Smooth muscle cell (in vitro differentiated cells): ENCODE measurements around the gene SUPT3H. TPM values are rescaled to one million over a fixed set of nuclear protein-coding genes. Genes with fewer than 3 reads are reported as not detected.

Source experiments
- DNase-seq: peaks from one replicate; lab custom pipeline; 2025; ENCODE audit not compliant: unreplicated experiment; lab: John Stamatoyannopoulos, UW
- H2AFZ ChIP-seq: fragments of 200-600 bp; sonication (generic); 2 replicates; pipeline ENCODE4 v1.6.0; 2016; ENCODE audit warnings: antibody characterized with exemption, low read depth, mild to moderate bottlenecking
- H3F3A ChIP-seq: fragments of 200-600 bp; sonication (generic); 2 replicates; pipeline ENCODE4 v1.6.0; 2017; ENCODE audit warnings: antibody characterized with exemption, low read depth
- H3K27ac ChIP-seq: fragments of 200-600 bp; sonication (generic); 2 replicates; pipeline ENCODE4 v1.5.1; 2016; ENCODE audit warnings: low read depth, mild to moderate bottlenecking
- H3K27me3 ChIP-seq: fragments of 200-600 bp; sonication (generic); 2 replicates; pipeline ENCODE4 v1.6.1; 2016; ENCODE audit warnings: low read depth, mild to moderate bottlenecking
- H3K36me3 ChIP-seq: fragments of 200-600 bp; sonication (generic); 2 replicates; pipeline ENCODE4 v1.5.1; 2016; ENCODE audit warnings: low read depth
- H3K4me1 ChIP-seq: fragments of 200-600 bp; sonication (generic); 2 replicates; pipeline ENCODE4 v1.5.1; 2016; ENCODE audit warnings: low read depth
- H3K4me2 ChIP-seq: fragments of 200-600 bp; sonication (generic); 2 replicates; pipeline ENCODE4 v1.6.0; 2016; ENCODE audit warnings: mild to moderate bottlenecking
- H3K4me3 ChIP-seq: fragments of 200-600 bp; sonication (generic); 2 replicates; pipeline ENCODE4 v1.5.1; 2016; ENCODE audit warnings: mild to moderate bottlenecking
- H3K79me2 ChIP-seq: fragments of 200-600 bp; sonication (generic); 2 replicates; pipeline ENCODE4 v1.6.0; 2016; ENCODE audit warnings: low read depth, mild to moderate bottlenecking
- H3K9ac ChIP-seq: fragments of 200-600 bp; sonication (generic); 2 replicates; pipeline ENCODE4 v1.6.0; 2016; ENCODE audit warnings: low read depth
- H3K9me3 ChIP-seq: fragments of 200-600 bp; sonication (generic); replicated peaks from 2 replicates; pipeline ENCODE4 v1.5.1; 2016; ENCODE audit warnings: low read depth
- H4K20me1 ChIP-seq: fragments of 200-600 bp; sonication (generic); 2 replicates; pipeline ENCODE4 v1.6.0; 2016; ENCODE audit warnings: low read depth
- WGBS: methylation state at CpG from one replicate; pipeline ENCODE4 v1.1.7; 2016; ENCODE audit warnings: low lambda C conversion rate; 5-methylcytosine and 5-hydroxymethylcytosine counted together
- polyA plus RNA-seq: library from polyadenylated mRNA; unstranded; fragments of >200 nt; fragmentation: Nextera tagmentation; extraction: Ambion mirVana; gene quantifications from 2 replicates; pipeline ENCODE4 v1.2.1, GENCODE V29; 2016
- total RNA-seq: library from RNA; depleted of rRNA; stranded (reverse); fragments of >200 nt; gene quantifications from 2 replicates; pipeline ENCODE4 v1.2.3, GENCODE V29; 2014
- TF ChIP-seq, protein P1 (sequence below): fragments of 200-600 bp; sonication (generic); IDR thresholded peaks from 2 replicates; pipeline ENCODE4 v1.5.1; 2017; ENCODE audit warnings: borderline replicate concordance, mild to moderate bottlenecking, antibody characterized with exemption; ENCODE audit not compliant: insufficient read depth, poor library complexity, severe bottlenecking

The SUPT3H gene
- total and polyA plus RNA-seq, 2 experiments from 2014 or later = 19.4 to 22.9 TPM

- H3K36me3 ChIP-seq = no peaks in the 10 kb centered on the region
- no peak overlapping the region for H3K4me3 ChIP-seq
- H3F3A ChIP-seq = no peaks in the 10 kb centered on the region
- no peak overlapping the region for H3K4me2 ChIP-seq
- no peaks in the 10 kb centered on the region for H3K9me3 ChIP-seq
- H3K79me2 ChIP-seq = no peaks in the 10 kb centered on the region
- H3K4me1 ChIP-seq = no peaks in the 10 kb centered on the region
- no peak overlapping the region for H2AFZ ChIP-seq
- H3K9ac ChIP-seq = no peak overlapping the region
- TF ChIP-seq, protein P1, sequence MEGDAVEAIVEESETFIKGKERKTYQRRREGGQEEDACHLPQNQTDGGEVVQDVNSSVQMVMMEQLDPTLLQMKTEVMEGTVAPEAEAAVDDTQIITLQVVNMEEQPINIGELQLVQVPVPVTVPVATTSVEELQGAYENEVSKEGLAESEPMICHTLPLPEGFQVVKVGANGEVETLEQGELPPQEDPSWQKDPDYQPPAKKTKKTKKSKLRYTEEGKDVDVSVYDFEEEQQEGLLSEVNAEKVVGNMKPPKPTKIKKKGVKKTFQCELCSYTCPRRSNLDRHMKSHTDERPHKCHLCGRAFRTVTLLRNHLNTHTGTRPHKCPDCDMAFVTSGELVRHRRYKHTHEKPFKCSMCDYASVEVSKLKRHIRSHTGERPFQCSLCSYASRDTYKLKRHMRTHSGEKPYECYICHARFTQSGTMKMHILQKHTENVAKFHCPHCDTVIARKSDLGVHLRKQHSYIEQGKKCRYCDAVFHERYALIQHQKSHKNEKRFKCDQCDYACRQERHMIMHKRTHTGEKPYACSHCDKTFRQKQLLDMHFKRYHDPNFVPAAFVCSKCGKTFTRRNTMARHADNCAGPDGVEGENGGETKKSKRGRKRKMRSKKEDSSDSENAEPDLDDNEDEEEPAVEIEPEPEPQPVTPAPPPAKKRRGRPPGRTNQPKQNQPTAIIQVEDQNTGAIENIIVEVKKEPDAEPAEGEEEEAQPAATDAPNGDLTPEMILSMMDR = no peak
- WGBS = 96% methylated on average over 1 of the region's 1 CpG
- H4K20me1 ChIP-seq = no peaks in the 10 kb centered on the region
- no peak overlapping the region for H3K27ac ChIP-seq
- no peak for DNase-seq
- H3K27me3 ChIP-seq = no peaks in the 10 kb centered on the region
Observed at GRCh38 chr6:45275358-45275757, 102.4 kb downstream of the SUPT3H start.

DNA sequence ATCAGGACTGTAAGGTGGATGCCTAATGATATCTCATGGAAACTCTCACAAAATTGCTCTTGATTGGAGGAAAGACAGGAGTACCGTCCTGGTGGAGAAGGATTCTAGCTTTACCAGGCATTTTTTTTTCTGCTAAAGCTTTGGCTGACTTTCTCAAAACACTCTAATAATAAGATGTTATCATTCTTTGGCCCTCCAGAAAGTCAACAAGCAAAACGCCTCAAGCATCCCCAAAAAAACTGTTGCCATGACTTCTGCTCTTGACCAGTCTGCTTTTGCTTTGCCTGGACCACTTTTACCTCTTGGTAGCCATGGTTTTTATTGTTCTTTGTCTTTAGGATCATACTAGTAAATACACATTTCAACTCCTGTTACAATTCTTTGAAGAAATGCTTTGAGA is 105.1 kb downstream of the SUPT3H start:
- DNase-seq = no peak
- WGBS = 95% methylated on average over 2 of the region's 2 CpGs
- H3K27me3 ChIP-seq = no peaks in the 10 kb centered on the region
- TF ChIP-seq, protein P1 = no peak
- no peak overlapping the region for H2AFZ ChIP-seq
- H3K4me2 ChIP-seq = no peak overlapping the region
- H3F3A ChIP-seq = no peaks in the 10 kb centered on the region
- H3K79me2 ChIP-seq = no peaks in the 10 kb centered on the region
- no peaks in the 10 kb centered on the region for H3K4me1 ChIP-seq
- no peaks in the 10 kb centered on the region for H4K20me1 ChIP-seq
- H3K27ac ChIP-seq = no peak overlapping the region
- no peak overlapping the region for H3K4me3 ChIP-seq
- no peaks in the 10 kb centered on the region for H3K36me3 ChIP-seq
- H3K9me3 ChIP-seq = no peaks in the 10 kb centered on the region
- H3K9ac ChIP-seq = no peak overlapping the region

GRCh38 chr6:45265246-45265645 is 112.5 kb downstream of the SUPT3H start:
- TF ChIP-seq, protein P1 = no peak

DNA sequence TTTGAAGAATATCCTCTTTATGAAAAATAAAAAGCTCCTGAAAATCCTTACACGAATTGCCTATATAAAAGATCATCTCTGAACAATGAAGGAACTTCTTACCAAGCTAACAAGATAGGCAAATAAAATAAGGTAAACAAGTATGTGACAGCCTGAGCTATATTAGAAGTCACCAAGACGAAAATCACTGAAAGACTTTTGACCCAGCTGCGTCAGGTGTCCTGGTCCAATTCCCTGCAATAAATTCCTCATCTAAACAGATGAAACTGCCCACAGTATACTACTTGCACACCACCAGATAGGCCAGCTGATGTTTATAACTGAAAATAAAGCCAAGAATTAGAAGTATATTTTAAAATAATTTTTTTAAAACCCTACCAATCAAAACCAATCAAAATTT is 117.0 kb downstream of the SUPT3H start:
- Histone ChIP-seq H2AFZ (no peak overlapping the region), H3K4me2 (no peak overlapping the region), H3K4me1 (no peaks in the 10 kb centered on the region), H3F3A (no peaks in the 10 kb centered on the region), H4K20me1 (no peaks in the 10 kb centered on the region), H3K4me3 (no peak overlapping the region), H3K79me2 (no peaks in the 10 kb centered on the region), H3K36me3 (no peaks in the 10 kb centered on the region), H3K9me3 (no peaks in the 10 kb centered on the region), H3K27me3 (no peaks in the 10 kb centered on the region), H3K9ac (no peak overlapping the region), H3K27ac (no peak overlapping the region)
- no peak for DNase-seq
- WGBS = over 99% methylated on average over 3 of the region's 3 CpGs
- TF ChIP-seq, protein P1 = no peak

More at GRCh38 chr6:45265246-45265645, 112.5 kb downstream of the SUPT3H start:
- no peak overlapping the region for H3K27ac ChIP-seq
- H3F3A ChIP-seq = no peaks in the 10 kb centered on the region
- H3K4me2 ChIP-seq = no peak overlapping the region
- no peaks in the 10 kb centered on the region for H3K27me3 ChIP-seq
- 88% methylated on average over 2 of the region's 2 CpGs for WGBS
- no peaks in the 10 kb centered on the region for H4K20me1 ChIP-seq
- no peaks in the 10 kb centered on the region for H3K4me1 ChIP-seq
- no peak overlapping the region for H3K4me3 ChIP-seq
- no peaks in the 10 kb centered on the region for H3K79me2 ChIP-seq
- no peak for DNase-seq
- no peaks in the 10 kb centered on the region for H3K9me3 ChIP-seq
- no peak overlapping the region for H2AFZ ChIP-seq
- H3K36me3 ChIP-seq = no peaks in the 10 kb centered on the region
- H3K9ac ChIP-seq = no peak overlapping the region
